HEK293T (cell line): ENCODE data around the gene CDSN.

Experiments
- PKNOX1 ChIP-seq: fragments of 450-650 bp; IDR thresholded peaks from 2 replicates; pipeline ENCODE4 v1.6.1; 2016
- ZNF384 ChIP-seq: fragments of 450-650 bp; IDR thresholded peaks from 2 replicates; pipeline ENCODE4 v1.6.1; 2016

GRCh38 chr6:31076611-31077010 is 43.6 kb downstream of the CDSN start:
- TF ChIP-seq PKNOX1 (no peak), ZNF384 (no peak)
